Hepatocyte (in vitro differentiated cells): ENCODE measurements around the gene EMX1.

Source experiments
- EZH2 ChIP-seq: fragments of 200-600 bp; sonication (generic); IDR thresholded peaks from 2 replicates; pipeline ENCODE4 v1.6.1; 2016; ENCODE audit warnings: antibody characterized with exemption, mild to moderate bottlenecking, borderline replicate concordance
- EZH2phosphoT487 ChIP-seq: fragments of 200-600 bp; sonication (generic); IDR thresholded peaks from one replicate; pipeline ENCODE4 v1.6.1; 2018; ENCODE audit warnings: antibody characterized with exemption, mild to moderate bottlenecking, low read depth, moderate library complexity; ENCODE audit not compliant: unreplicated experiment, severe bottlenecking
- TF ChIP-seq, protein P1 (sequence below): fragments of 200-600 bp; sonication (generic); IDR thresholded peaks from 2 replicates; pipeline ENCODE4 v1.5.1; 2016; ENCODE audit warnings: antibody characterized with exemption, mild to moderate bottlenecking; ENCODE audit not compliant: poor library complexity

DNA sequence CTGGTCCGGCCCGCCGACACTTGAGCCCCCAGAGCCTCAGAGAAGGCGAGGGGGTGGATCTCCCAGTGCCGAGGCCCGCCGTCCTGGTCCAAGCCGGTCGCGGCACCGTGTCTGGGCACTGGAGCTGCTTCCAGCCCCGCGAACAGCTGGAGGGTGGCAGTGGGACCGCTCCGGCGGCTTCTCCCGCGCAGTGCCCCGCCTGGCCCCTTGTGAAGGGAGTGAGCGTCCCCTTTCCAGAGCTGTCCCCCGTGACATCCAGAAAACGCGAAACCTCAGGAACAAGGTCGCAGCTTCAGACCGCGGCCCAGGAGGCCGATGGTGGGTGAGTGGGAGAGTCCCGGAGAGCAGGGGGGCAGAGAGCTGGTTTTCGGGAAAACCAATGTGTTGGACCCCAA is 579 bp upstream of the EMX1 start:
- TF ChIP-seq, protein P1, sequence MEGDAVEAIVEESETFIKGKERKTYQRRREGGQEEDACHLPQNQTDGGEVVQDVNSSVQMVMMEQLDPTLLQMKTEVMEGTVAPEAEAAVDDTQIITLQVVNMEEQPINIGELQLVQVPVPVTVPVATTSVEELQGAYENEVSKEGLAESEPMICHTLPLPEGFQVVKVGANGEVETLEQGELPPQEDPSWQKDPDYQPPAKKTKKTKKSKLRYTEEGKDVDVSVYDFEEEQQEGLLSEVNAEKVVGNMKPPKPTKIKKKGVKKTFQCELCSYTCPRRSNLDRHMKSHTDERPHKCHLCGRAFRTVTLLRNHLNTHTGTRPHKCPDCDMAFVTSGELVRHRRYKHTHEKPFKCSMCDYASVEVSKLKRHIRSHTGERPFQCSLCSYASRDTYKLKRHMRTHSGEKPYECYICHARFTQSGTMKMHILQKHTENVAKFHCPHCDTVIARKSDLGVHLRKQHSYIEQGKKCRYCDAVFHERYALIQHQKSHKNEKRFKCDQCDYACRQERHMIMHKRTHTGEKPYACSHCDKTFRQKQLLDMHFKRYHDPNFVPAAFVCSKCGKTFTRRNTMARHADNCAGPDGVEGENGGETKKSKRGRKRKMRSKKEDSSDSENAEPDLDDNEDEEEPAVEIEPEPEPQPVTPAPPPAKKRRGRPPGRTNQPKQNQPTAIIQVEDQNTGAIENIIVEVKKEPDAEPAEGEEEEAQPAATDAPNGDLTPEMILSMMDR, result no peak
- TF ChIP-seq EZH2 (peak; percentile 16), EZH2phosphoT487 (peak; percentile 71)
